ENCODE measurements around the gene C12orf57. TPM values are rescaled to one million over a fixed set of nuclear protein-coding genes. Genes with fewer than 3 reads are reported as not detected.

C12orf57 gene
- total and polyA plus RNA-seq, 10 of the 15 experiments (the other 5 are each of a cell fraction or from before 2014, with no cell fraction given): 64.5 to 377 (median 211) TPM

GRCh38 chr12:6929466-6930452 is 14.1 kb upstream of the C12orf57 start:
- no peak overlapping the region for H2AFZ ChIP-seq (ENCODE audit: control insufficient read depth, low read depth, low read length)
- TF ChIP-seq ZNF274 (IDR thresholded peaks at IDR 0.05; ENCODE audit: insufficient read depth, insufficient read length) (no peak), PML (IDR thresholded peaks at IDR 0.05; ENCODE audit: low read length) (no peak), HDAC2 (IDR thresholded peaks at IDR 0.05) (no peak), HDGF (IDR thresholded peaks at IDR 0.05) (no peak), STAT3 (IDR thresholded peaks at IDR 0.05; ENCODE audit: low read depth, low read length) (no peak), SRF (IDR thresholded peaks at IDR 0.05; ENCODE audit: low read depth in 2 of 2, low read length in 2 of 2) (no peak), RFX5 (IDR thresholded peaks at IDR 0.05; ENCODE audit: low read depth, low read length) (no peak), NRF1 (conservative IDR thresholded peaks at IDR 0.05; ENCODE audit: low read depth, low read length) (no peak), CREM (IDR thresholded peaks at IDR 0.05; ENCODE audit: low read depth) (no peak), SUPT20H (IDR thresholded peaks at IDR 0.05; ENCODE audit: borderline replicate concordance, control insufficient read depth, low read depth, low read length) (no peak)
- 96% methylated on average over 7 of the region's 7 CpGs for WGBS (ENCODE audit: insufficient coverage, insufficient replicate concordance, low lambda C conversion rate, missing lambda C conversion rate)
- intact Hi-C loops (cut with micrococcal nuclease; ENCODE audit: unreplicated experiment): no loop called here
- no peaks in the 10 kb centered on the region; a peak in 1 of 4 replicates for H3K36me3 ChIP-seq (ENCODE audit: control insufficient read depth in 2 of 2, insufficient read depth in 2 of 2, low read length in 1 of 2)
- BruUV-seq (replicated peaks): no TSS peak
- ChIA-PET RAD21 (ENCODE audit: unreplicated experiment) (interaction anchor here (0.7 to 1.4 kb wide), 6 partner anchors 14 to 240 kb away, joined by 3 to 8 read pairs (median 3); partner anchors contain the start of genes C12orf57, CDCA3, LPCAT3 and RNU7-1), SMC1A (ENCODE audit: uncharacterized antibody, unreplicated experiment) (interaction anchor here (1.3 to 1.8 kb wide), 2 partner anchors 8 to 14 kb away, joined by 4 to 5 read pairs; partner anchors contain the start of genes C12orf57 and RNU7-1), CTCF (interaction anchor here (1.0 to 2.2 kb wide), 8 partner anchors 8 to 182 kb away, joined by 3 to 9 read pairs (median 4); no protein-coding TSS in a partner anchor), POLR2A (interaction anchor here (1.2 to 1.8 kb wide), 4 partner anchors 8 to 89 kb away, joined by 3 to 8 read pairs (median 4); partner anchors contain the start of gene LPCAT3)
- no peaks in the 10 kb centered on the region for H4K20me1 ChIP-seq (ENCODE audit: control insufficient read depth, insufficient read depth)
- no peaks in the 10 kb centered on the region for H3K9me3 ChIP-seq (replicated peaks; ENCODE audit: control insufficient read depth, insufficient read depth, low read length)
- ATAC-seq (peak; percentile 7), FAIRE-seq (no peak), DNase-seq (ENCODE audit: low read depth, low spot score) (no peak)
- peak overlapping the region; percentile 95 for H3K4me3 ChIP-seq
- H3K27ac ChIP-seq (ENCODE audit: control insufficient read depth, insufficient read depth): peak overlapping the region; percentile 26; the same call in 1 of the 2 replicates
- H3K4me2 ChIP-seq (ENCODE audit: control insufficient read depth, insufficient read depth): peak overlapping the region; percentile 95
- peaks cover 41% of the 10 kb centered on the region for H3K79me2 ChIP-seq (ENCODE audit: control insufficient read depth, insufficient read depth, low read length)
- H3K27me3 ChIP-seq (replicated peaks in 1 of 2; ENCODE audit: control insufficient read depth in 2 of 2, insufficient read depth in 2 of 2, low read length in 1 of 2): no peaks in the 10 kb centered on the region
- H3K4me1 ChIP-seq (ENCODE audit: control insufficient read depth, insufficient read depth, low read length): peaks cover 17% of the 10 kb centered on the region
- peak overlapping the region; percentile 79; the same call in 1 of the 2 replicates for H3K9ac ChIP-seq (ENCODE audit: control insufficient read depth, insufficient read depth, low read length)
- in situ Hi-C loops (cut with MboI): no loop called here

Data from GM12878 (cell line).